NOMO-1 treated with dmso at 0.1 percent for 144 hours (cell line): ENCODE results near the gene PER2.

Experiments used
- DNase-seq: peaks from one replicate; lab custom pipeline; 2025; ENCODE audit not compliant: unreplicated experiment; lab: John Stamatoyannopoulos, UW

Gene PER2

DNA sequence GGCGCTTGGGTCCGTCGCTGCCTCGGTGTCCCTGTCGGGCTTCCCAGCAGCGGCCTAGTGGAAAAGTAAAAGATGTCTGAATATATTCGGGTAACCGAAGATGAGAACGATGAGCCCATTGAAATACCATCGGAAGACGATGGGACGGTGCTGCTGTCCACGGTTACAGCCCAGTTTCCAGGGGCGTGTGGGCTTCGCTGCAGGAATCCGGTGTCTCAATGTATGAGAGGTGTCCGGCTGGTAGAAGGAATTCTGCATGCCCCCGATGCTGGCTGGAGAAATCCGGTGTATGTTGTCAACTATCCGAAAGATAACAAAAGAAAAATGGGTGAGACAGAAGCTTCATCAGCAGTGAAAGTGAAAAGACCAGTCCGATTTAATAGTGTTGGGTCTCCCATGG is 56.6 kb downstream of the PER2 start:
- no peak for DNase-seq

GRCh38 chr2:238231251-238231793 is 57.1 kb downstream of the PER2 start:
- peak; percentile 80 for DNase-seq

DNA sequence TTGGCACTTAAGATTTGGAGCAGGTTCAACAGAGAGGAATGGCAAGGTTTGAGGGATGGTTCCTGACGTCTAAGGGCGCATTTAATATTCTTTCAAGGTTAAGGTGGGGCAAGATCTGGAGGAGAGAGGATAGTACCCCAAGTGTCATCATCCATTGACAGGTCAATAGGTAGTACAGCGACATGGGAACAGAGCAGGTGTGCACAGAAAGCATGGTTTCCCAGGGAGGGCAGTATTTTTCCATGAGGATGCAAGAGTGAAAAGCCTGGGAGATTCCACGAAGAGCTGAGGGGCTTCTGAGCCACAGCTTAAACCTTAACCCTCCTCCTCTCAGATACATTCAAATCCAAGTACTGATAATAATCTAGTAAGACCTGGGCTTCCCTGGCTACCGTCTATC is 57.7 kb downstream of the PER2 start:
- no peak for DNase-seq

- no peak for DNase-seq
Observed at GRCh38 chr2:238228700-238229099, 59.7 kb downstream of the PER2 start.

DNA sequence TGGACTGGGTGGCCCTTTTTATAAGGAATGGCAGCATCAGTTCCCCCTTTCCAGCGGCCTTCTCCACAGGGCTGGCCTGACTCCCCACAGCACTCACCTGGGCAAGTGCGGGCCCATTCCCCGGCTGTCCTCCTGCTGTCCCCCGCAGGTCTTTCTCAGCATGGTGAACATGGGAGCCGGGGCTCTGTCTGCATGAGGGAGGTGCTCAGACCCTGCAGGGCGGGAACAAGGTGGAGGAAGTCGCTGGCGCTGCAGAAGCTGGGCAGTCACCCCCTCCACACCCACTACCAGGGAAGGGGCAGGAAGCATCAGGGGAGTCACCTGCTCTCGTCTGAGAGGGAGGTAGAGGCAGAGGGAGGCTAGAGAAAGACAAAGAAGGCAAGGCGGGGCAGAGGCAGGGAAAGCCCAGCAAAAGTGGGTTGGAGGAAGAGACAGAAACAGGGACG is 60.8 kb downstream of the PER2 start:
- no peak for DNase-seq

- DNase-seq: no peak
Observed at GRCh38 chr2:238226698-238227586, 61.5 kb downstream of the PER2 start.

GRCh38 chr2:238225911-238226697 is 62.3 kb downstream of the PER2 start:
- no peak for DNase-seq

GRCh38 chr2:238225121-238225520 is 63.3 kb downstream of the PER2 start:
- no peak for DNase-seq

GRCh38 chr2:238224356-238225035 is 63.9 kb downstream of the PER2 start:
- no peak for DNase-seq

DNA sequence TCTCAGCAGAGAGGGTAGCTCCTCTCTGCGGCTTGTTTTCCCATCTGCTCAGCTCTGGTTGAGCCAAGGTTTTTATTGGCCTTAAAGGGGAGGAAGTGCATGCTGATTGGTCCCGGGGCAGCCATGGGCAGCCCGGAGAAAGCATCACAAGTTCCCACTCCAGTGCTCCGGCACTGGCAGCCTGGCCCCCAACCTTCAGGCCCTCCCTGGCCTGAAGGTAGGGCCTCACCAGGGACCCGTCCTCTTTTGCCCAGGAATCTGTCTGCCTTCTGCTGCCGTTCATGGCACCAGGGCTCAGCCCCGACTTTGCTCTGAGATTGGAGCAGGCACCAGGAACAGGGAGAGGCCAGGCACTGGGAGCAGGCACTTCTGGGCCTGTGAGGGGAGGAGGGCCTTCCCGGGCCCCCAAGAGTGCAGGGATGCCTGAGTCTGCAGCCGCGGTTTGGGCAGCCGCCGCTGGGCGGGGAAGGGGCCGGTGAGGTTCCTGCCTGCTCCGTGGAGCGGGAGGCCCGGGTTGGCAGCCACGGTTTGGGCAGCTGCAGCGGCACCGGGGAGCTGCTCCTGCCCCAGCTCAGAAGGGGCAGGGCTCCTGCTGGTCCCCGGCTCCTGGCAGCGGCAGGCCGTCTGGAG is 67.4 kb downstream of the PER2 start:
- DNase-seq: no peak

DNA sequence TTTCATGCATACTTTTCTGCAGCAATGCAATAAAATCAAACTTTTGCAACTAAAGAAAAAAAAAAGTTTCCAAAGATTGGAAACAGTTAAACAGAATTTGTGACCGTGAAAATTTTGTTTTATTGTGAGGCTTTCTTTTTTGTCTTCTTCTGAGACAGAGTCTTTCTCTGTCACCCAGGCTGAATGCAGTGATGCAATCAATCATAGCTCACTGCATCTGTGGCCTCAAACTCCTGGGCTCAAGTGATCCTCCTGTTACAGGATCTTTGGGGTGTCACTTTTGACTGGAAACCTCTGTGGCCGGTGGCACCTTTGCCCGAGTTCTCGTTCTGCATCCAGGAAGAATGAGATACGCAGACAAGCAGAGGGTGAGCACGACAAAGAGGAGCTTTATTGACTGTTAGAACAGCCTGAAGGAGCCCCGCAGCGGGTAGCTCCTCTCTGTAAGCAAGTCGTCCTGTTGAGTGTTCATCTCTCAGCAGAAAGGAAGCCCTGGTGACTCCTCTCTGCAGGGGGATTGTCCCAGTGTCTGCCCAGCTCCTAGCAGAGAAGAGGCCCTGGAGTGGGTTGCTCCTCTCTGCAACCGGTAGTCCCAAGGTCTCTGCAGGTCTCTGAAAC is 68.0 kb downstream of the PER2 start:
- DNase-seq: no peak

DNA sequence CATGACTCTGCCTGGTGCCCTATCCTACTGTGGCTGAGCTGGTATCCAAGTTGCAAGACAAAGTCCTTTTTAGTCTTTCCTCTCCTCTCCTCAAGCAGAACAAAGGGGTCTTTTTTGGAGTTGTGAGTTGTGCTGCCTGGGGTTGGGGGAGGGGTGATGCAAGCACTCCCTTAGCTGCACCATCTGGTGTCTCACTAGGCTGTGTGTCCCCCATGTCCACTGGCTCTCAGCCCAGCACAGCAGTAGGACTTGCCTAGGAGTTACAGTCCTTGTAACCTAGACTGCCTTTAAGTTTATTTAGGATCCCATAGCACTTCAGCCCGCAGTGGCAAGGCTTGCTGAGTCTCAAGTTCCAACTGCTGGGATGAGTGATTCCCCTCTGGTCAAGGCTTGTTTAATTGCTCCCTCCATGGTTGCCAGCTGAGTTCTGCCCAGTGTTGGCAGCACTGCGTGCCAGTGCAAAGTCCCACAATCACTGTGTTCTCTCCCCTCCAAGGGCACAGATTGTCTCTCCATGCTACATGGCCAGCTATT is 71.7 kb downstream of the PER2 start:
- DNase-seq: no peak

- DNase-seq: no peak
Observed at GRCh38 chr2:238207006-238207405, 81.4 kb downstream of the PER2 start.

DNA sequence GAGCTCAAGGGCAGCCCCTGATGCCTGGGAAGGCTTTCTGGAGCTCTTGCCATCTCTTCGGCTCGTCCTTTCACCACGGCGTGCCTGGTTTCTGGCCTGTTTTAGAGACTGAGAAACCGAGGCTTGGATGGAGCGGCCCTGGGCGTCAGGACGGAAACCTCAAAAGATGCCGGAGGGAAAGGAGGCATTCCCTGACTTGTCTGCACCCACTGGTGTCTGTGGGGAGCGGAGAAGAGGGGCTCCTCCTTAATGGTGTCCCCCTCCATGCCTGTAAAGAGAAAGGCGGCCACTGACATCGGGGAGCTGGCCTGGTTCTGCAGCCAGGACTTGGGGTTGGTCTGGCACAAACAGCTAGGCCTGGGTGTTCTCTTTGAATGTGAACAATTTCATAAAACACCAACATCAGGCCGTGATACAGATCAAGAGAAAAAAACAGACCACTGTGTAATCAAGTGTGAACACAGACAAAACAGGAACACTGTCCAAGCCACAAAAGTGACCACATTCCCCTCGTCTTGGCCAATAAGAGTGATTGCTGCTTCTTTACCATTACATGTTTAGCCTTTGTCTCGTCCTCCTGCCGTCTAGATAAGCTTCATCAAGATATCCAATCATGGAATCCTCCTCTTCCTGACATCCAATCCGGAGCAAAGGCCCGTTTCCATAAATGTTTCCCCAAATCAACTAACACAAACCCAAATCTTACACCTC is 84.3 kb downstream of the PER2 start:
- DNase-seq: peak; percentile 7

DNA sequence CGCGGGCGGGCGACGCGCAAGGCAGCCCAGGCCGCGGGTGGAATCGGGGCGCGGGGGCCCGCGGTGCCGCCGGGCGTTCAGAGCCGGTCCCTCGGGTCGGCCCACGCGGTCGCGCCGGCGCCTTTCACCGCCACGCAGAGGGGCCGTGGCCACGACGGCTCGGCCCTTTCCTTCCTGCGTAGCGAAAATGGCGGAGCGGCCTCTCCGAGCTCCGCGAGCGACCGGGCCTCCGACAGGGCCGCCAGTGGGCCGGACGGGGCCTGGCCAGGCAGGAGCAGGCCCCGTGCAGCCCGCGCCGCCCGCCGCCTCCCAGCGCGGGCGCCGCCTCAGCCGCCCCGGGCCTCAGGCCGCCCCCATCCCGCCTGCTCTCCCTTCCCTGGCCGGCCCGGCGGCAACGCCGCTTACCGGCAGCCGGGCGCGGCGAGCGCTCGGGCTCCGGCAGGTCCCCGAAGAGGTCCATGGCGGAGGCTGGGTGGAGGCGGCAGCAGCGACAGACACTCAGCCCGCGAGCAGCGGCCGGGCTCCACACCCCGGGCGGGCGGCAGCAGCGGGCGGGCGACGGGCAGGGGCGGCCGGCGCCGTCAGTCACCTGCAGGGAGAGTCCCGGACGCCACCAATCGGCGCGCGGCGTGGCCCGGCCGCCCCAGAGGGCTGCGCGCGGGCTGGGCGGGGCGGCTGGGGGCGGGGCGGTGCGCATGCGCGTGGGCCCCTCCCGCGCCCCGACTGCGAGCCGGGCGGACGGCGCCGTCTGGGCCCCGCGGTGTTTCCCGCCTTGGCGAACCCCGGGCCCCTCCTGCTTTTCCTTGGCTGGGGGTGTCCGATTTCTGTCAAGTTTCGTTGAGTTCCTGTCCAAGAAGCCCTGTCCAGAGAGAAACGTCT is 85.1 kb downstream of the PER2 start, which contains the start of gene ILKAP:
Gene ILKAP, minus strand, starts transcription at position 602 of the 879 bp plus-strand sequence. Its CDS starts 142 bp downstream, at position 460.
- peak; percentile 75 for DNase-seq

- peak; percentile 1 for DNase-seq
Observed at GRCh38 chr2:238202326-238203093, 85.9 kb downstream of the PER2 start.
